A673 (cell line): ENCODE measurements around the gene ZFP62.

Source experiments
- CTCF ChIP-seq: fragments of 300-800, 200-600 bp; sonication (generic); conservative IDR thresholded peaks from 2 replicates; pipeline ENCODE4 v1.5.1; 2017; ENCODE audit warnings: low read depth, mild to moderate bottlenecking, antibody characterized with exemption, low read length, moderate library complexity, mixed read lengths
- EZH2 ChIP-seq: fragments of 200-600 bp; sonication (generic); IDR thresholded peaks from 2 replicates; pipeline ENCODE4 v1.6.1; 2017; ENCODE audit warnings: borderline replicate concordance, low read depth, mild to moderate bottlenecking, mixed read lengths, antibody characterized with exemption, low read length; ENCODE audit not compliant: poor library complexity, severe bottlenecking

- TF ChIP-seq CTCF (no peak), EZH2 (no peak)
Observed at GRCh38 chr5:180830253-180831138, 30.6 kb downstream of the ZFP62 start.
